ENCODE data around the gene BPIFB2. TPM values are rescaled to one million over a fixed set of nuclear protein-coding genes. Genes with fewer than 3 reads are reported as not detected.

Gene BPIFB2
- total and polyA plus RNA-seq, 10 of the 15 experiments (the other 5 are each of a cell fraction or from before 2014, with no cell fraction given), result not detected

DNA sequence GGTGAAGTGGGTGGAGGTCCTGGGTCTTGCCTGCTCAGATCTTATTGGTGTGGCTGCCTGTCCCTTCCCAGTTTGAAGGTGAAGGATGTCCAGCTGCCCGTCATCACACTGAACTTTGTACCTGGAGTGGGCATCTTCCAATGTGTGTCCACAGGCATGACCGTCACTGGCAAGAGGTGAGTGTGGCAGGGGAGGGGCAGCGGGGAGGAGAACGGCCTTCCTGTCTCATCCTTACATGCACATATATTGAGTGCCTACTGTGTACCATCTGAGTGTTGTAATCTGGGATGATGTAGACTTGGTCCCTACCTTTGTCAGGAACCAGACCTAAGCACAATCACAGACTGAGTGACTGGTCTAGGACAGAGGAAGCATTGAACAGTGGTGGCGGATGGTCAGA lies 26.6 kb downstream of the BPIFB2 start:
- no peak for FAIRE-seq
- RAD21 ChIA-PET (ENCODE audit: unreplicated experiment), result no interaction called here
- no peak overlapping the region for H3K27ac ChIP-seq (ENCODE audit: control insufficient read depth, insufficient read depth)
- no peak for DNase-seq (ENCODE audit: low read depth, low spot score)
- no peaks in the 10 kb centered on the region for H3K4me1 ChIP-seq (ENCODE audit: control insufficient read depth, insufficient read depth, low read length)
- H4K20me1 ChIP-seq (ENCODE audit: control insufficient read depth, insufficient read depth), result no peaks in the 10 kb centered on the region
- WGBS (ENCODE audit: insufficient coverage, insufficient replicate concordance, low lambda C conversion rate, missing lambda C conversion rate), result 37% methylated on average over 5 of the region's 5 CpGs
- no peaks in the 10 kb centered on the region for H3K9me3 ChIP-seq (replicated peaks; ENCODE audit: control insufficient read depth, insufficient read depth, low read length)
- no peak overlapping the region for H3K9ac ChIP-seq (ENCODE audit: control insufficient read depth, insufficient read depth, low read length)
- H3K4me2 ChIP-seq (ENCODE audit: control insufficient read depth, insufficient read depth), result no peak overlapping the region
- BruUV-seq (replicated peaks), result no TSS peak
- peaks cover 0 to 1% of the 10 kb centered on the region in 2 experiments; a peak in 1 of 4 replicates for H3K27me3 ChIP-seq (replicated peaks in 1 of 2; ENCODE audit: control insufficient read depth in 2 of 2, insufficient read depth in 2 of 2, low read length in 1 of 2)
- POLR2A ChIA-PET, result no interaction called here
- ATAC-seq, result no peak
- no peaks in the 10 kb centered on the region for H3K36me3 ChIP-seq (ENCODE audit: control insufficient read depth in 2 of 2, insufficient read depth in 2 of 2, low read length in 1 of 2)
- CTCF ChIA-PET, result no interaction called here
- SMC1A ChIA-PET (ENCODE audit: uncharacterized antibody, unreplicated experiment), result no interaction called here
- intact Hi-C loops (cut with micrococcal nuclease; ENCODE audit: unreplicated experiment), result no loop called here
- H3K79me2 ChIP-seq (ENCODE audit: control insufficient read depth, insufficient read depth, low read length), result no peaks in the 10 kb centered on the region
- H3K4me3 ChIP-seq, result no peak overlapping the region
- TF ChIP-seq CBX3 (IDR thresholded peaks at IDR 0.05; ENCODE audit: borderline replicate concordance, low read depth) (no peak), BHLHE40 (IDR thresholded peaks at IDR 0.05; ENCODE audit: borderline replicate concordance in 1 of 2, low read depth in 2 of 2, low read length in 1 of 2) (no peak), RB1 (IDR thresholded peaks at IDR 0.05; ENCODE audit: borderline replicate concordance) (no peak), MXI1 (IDR thresholded peaks at IDR 0.05; ENCODE audit: low read depth, low read length) (no peak), NR2C2 (IDR thresholded peaks at IDR 0.05; ENCODE audit: borderline replicate concordance, control insufficient read depth, insufficient read length, low read depth) (no peak), KAT2A (conservative IDR thresholded peaks at IDR 0.05; ENCODE audit: control insufficient read depth, low read depth, low read length) (no peak)
- in situ Hi-C loops (cut with MboI), result no loop called here
- no peak overlapping the region for H2AFZ ChIP-seq (ENCODE audit: control insufficient read depth, low read depth, low read length)

DNA sequence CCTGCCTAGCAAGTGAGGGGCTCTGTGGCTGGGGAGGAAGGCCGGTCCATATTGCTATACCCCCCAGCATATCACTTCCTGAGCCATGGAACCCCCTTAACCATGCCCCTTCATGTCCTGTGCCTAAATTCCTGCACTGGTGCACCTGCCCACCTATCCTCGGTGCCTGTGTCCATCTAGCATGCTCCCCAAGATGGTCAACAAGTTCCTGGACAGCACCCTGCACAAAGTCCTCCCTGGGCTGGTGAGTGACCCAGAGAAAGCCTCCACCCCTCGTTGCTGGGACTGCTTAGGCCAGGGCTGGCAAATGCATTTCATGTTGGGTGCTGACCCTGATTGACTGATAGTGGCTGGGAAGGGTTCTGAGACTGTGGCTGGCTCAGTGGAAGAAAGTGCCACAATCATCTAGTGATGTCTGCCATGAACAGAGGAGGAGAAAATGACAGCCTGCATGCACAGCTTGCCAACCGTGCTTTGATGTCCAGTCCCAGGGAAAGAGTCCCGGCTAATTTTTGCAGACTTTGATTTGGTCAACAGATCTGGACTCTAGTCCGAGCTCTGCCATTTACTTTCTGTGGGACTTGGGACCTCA lies 27.5 kb downstream of the BPIFB2 start:
- H3K79me2 ChIP-seq (ENCODE audit: control insufficient read depth, insufficient read depth, low read length), result no peaks in the 10 kb centered on the region
- FAIRE-seq, result no peak
- H3K4me3 ChIP-seq, result no peak overlapping the region
- H3K36me3 ChIP-seq (ENCODE audit: control insufficient read depth in 2 of 2, insufficient read depth in 2 of 2, low read length in 1 of 2), result no peaks in the 10 kb centered on the region
- no peak for ATAC-seq
- in situ Hi-C loops (cut with MboI) (no loop called here), intact Hi-C loops (cut with micrococcal nuclease; ENCODE audit: unreplicated experiment) (no loop called here)
- no peak overlapping the region for H3K27ac ChIP-seq (ENCODE audit: control insufficient read depth, insufficient read depth)
- RAD21 ChIA-PET (ENCODE audit: unreplicated experiment), result no interaction called here
- SMC1A ChIA-PET (ENCODE audit: uncharacterized antibody, unreplicated experiment), result no interaction called here
- no peak overlapping the region for H3K4me2 ChIP-seq (ENCODE audit: control insufficient read depth, insufficient read depth)
- H4K20me1 ChIP-seq (ENCODE audit: control insufficient read depth, insufficient read depth), result no peaks in the 10 kb centered on the region
- BruUV-seq (replicated peaks), result no TSS peak
- WGBS (ENCODE audit: insufficient coverage, insufficient replicate concordance, low lambda C conversion rate, missing lambda C conversion rate), result 13% methylated on average over 6 of the region's 6 CpGs
- H3K9ac ChIP-seq (ENCODE audit: control insufficient read depth, insufficient read depth, low read length), result no peak overlapping the region
- peaks cover 0 to 1% of the 10 kb centered on the region in 2 experiments; a peak in 1 of 4 replicates for H3K27me3 ChIP-seq (replicated peaks in 1 of 2; ENCODE audit: control insufficient read depth in 2 of 2, insufficient read depth in 2 of 2, low read length in 1 of 2)
- CTCF ChIA-PET, result no interaction called here
- no peaks in the 10 kb centered on the region for H3K4me1 ChIP-seq (ENCODE audit: control insufficient read depth, insufficient read depth, low read length)
- DNase-seq (ENCODE audit: low read depth, low spot score), result no peak
- POLR2A ChIA-PET, result no interaction called here
- no peaks in the 10 kb centered on the region for H3K9me3 ChIP-seq (replicated peaks; ENCODE audit: control insufficient read depth, insufficient read depth, low read length)
- H2AFZ ChIP-seq (ENCODE audit: control insufficient read depth, low read depth, low read length), result no peak overlapping the region
- TF ChIP-seq, protein P1, sequence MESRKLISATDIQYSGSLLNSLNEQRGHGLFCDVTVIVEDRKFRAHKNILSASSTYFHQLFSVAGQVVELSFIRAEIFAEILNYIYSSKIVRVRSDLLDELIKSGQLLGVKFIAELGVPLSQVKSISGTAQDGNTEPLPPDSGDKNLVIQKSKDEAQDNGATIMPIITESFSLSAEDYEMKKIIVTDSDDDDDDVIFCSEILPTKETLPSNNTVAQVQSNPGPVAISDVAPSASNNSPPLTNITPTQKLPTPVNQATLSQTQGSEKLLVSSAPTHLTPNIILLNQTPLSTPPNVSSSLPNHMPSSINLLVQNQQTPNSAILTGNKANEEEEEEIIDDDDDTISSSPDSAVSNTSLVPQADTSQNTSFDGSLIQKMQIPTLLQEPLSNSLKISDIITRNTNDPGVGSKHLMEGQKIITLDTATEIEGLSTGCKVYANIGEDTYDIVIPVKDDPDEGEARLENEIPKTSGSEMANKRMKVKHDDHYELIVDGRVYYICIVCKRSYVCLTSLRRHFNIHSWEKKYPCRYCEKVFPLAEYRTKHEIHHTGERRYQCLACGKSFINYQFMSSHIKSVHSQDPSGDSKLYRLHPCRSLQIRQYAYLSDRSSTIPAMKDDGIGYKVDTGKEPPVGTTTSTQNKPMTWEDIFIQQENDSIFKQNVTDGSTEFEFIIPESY (IDR thresholded peaks at IDR 0.05), result no peak
- TF ChIP-seq DPF2 (IDR thresholded peaks at IDR 0.05), result no peak
- no peak for TF ChIP-seq TCF7 (IDR thresholded peaks at IDR 0.05; ENCODE audit: borderline replicate concordance)
- TF ChIP-seq EP300 (IDR thresholded peaks at IDR 0.05; ENCODE audit: borderline replicate concordance in 1 of 2, control insufficient read depth in 1 of 2, low read depth in 2 of 2, low read length in 2 of 2), result no peak
- no peak for TF ChIP-seq MXI1 (IDR thresholded peaks at IDR 0.05; ENCODE audit: low read depth, low read length)
- TF ChIP-seq MEF2B (IDR thresholded peaks at IDR 0.05; ENCODE audit: partially characterized antibody, poor library complexity, severe bottlenecking), result no peak
- no peak for TF ChIP-seq PML (IDR thresholded peaks at IDR 0.05; ENCODE audit: low read length)
- TF ChIP-seq HCFC1 (IDR thresholded peaks at IDR 0.05; ENCODE audit: low read length), result no peak
- TF ChIP-seq RUNX3 (IDR thresholded peaks at IDR 0.05; ENCODE audit: low read length), result no peak
- no peak for TF ChIP-seq NR2C2 (IDR thresholded peaks at IDR 0.05; ENCODE audit: borderline replicate concordance, control insufficient read depth, insufficient read length, low read depth)
- no peak for TF ChIP-seq TAF1 (IDR thresholded peaks at IDR 0.05; ENCODE audit: borderline replicate concordance, low read depth, low read length)
- TF ChIP-seq SRF (IDR thresholded peaks at IDR 0.05; ENCODE audit: low read depth in 2 of 2, low read length in 2 of 2), result no peak
- TF ChIP-seq PAX5 (IDR thresholded peaks at IDR 0.05; ENCODE audit: borderline replicate concordance, low read depth, low read length), result no peak
- no peak for TF ChIP-seq NBN (IDR thresholded peaks at IDR 0.05)

Measured in GM12878 (cell line).